AG04450 (cell line): Measurements from ENCODE around the gene TRPM5. TPM values are rescaled to one million over a fixed set of nuclear protein-coding genes. Genes with fewer than 3 reads are reported as not detected.

Experiments used
- CTCF ChIA-PET: fragments of 300-600, 350-600 bp; formaldehyde crosslinking; extraction: SDS; loops from one replicate; lab custom pipeline; 2022; ENCODE audit warnings: antibody characterized with exemption, inconsistent platforms; lab: Charles Lee
- POLR2A ChIA-PET: fragments of 350-600 bp; formaldehyde crosslinking; extraction: SDS; loops from one replicate; lab custom pipeline; 2021; ENCODE audit warnings: antibody characterized with exemption, inconsistent platforms; lab: Yijun Ruan, JAX
- DNase-seq: peaks from one replicate; pipeline ENCODE4 v3.0.0-alpha.2; 2011; ENCODE audit warnings: low read depth, low spot score
- H3K27ac ChIP-seq: one replicate; pipeline ENCODE4 v1.5.1; 2012; ENCODE audit warnings: low read depth, low read length, control low read depth
- H3K27me3 ChIP-seq: one replicate; pipeline ENCODE4 v1.6.0; 2012; ENCODE audit warnings: low read length; ENCODE audit not compliant: control insufficient read depth, insufficient read depth
- H3K4me3 ChIP-seq: 2 replicates; pipeline ENCODE4 v1.5.1; 2011; ENCODE audit warnings: mild to moderate bottlenecking, low read depth, low read length, control low read depth
- H3K9me3 ChIP-seq: 2 replicates; pipeline ENCODE4 v1.5.1; 2012; ENCODE audit warnings: low read length; ENCODE audit not compliant: control insufficient read depth, insufficient read depth
- CTCF ChIP-seq: IDR thresholded peaks from 2 replicates; pipeline ENCODE4 v1.5.1; 2011; ENCODE audit warnings: low read depth, low read length, control low read depth, inconsistent platforms
- polyA plus RNA-seq: library from polyadenylated mRNA; depleted of rRNA; stranded (reverse); fragments of >200 nt; gene quantifications from 2 replicates; pipeline ENCODE4 v1.2.3, GENCODE V29; 2011

TRPM5 gene
- polyA plus RNA-seq, 1 experiment: not detected

- H3K9me3 ChIP-seq: no peaks in the 10 kb centered on the region; the same call in 1 of the 2 replicates
- TF ChIP-seq CTCF: no peak
- peaks cover 6% of the 10 kb centered on the region for H3K27me3 ChIP-seq
- ChIA-PET CTCF (no interaction called here), POLR2A (no interaction called here)
- H3K27ac ChIP-seq: no peak overlapping the region
- DNase-seq: no peak
- H3K4me3 ChIP-seq: no peak overlapping the region
These were observed 7.7 kb downstream of the TRPM5 start for GRCh38 chr11:2436521-2437031.

- no peak for DNase-seq
- CTCF ChIA-PET: no interaction called here
- Histone ChIP-seq H3K4me3 (no peak overlapping the region), H3K27me3 (peaks cover 6% of the 10 kb centered on the region), H3K9me3 (no peaks in the 10 kb centered on the region; the same call in 1 of the 2 replicates), H3K27ac (no peak overlapping the region)
- POLR2A ChIA-PET: no interaction called here
- TF ChIP-seq CTCF: no peak
These were observed 8.2 kb downstream of the TRPM5 start for GRCh38 chr11:2436013-2436520.

GRCh38 chr11:2435288-2436012 lies 8.9 kb downstream of the TRPM5 start:
- H3K4me3 ChIP-seq: no peak overlapping the region
- ChIA-PET POLR2A (no interaction called here), CTCF (no interaction called here)
- H3K9me3 ChIP-seq: no peaks in the 10 kb centered on the region; the same call in none of the 2 replicates
- H3K27me3 ChIP-seq: peaks cover 6% of the 10 kb centered on the region
- H3K27ac ChIP-seq: no peak overlapping the region
- TF ChIP-seq CTCF: no peak
- no peak for DNase-seq

- H3K9me3 ChIP-seq: no peaks in the 10 kb centered on the region; the same call in none of the 2 replicates
- ChIA-PET POLR2A (no interaction called here), CTCF (no interaction called here)
- no peak overlapping the region for H3K4me3 ChIP-seq
- no peak for TF ChIP-seq CTCF
- DNase-seq: no peak
- no peak overlapping the region for H3K27ac ChIP-seq
- H3K27me3 ChIP-seq: peaks cover 6% of the 10 kb centered on the region
These were observed 9.6 kb downstream of the TRPM5 start for GRCh38 chr11:2434506-2435255.
